ENCODE measurements around the gene SRCIN1.
"Not testable (repeated sequence)": the region's sequence is repeated elsewhere in the genome, so short reads cannot be mapped to it uniquely, and the experiment has no call there.

Gene SRCIN1

GRCh38 chr17:38605841-38606645, at the start of gene SRCIN1:
Gene SRCIN1, minus strand, starts transcription at chr17:38605952. Its CDS starts 247 bp downstream, at chr17:38605705.
- DNase-seq (ENCODE audit: low read depth in 1 of 2, low spot score in 1 of 2): peak in 1 of 2 donors; percentile 22

GRCh38 chr17:38654411-38655398, 49.0 kb upstream of the SRCIN1 start:
- DNase-seq (ENCODE audit: low read depth in 1 of 2, low spot score in 1 of 2): no peak

- no peak for DNase-seq (ENCODE audit: low read depth in 1 of 2, low spot score in 1 of 2)
These were observed 47.9 kb upstream of the SRCIN1 start for GRCh38 chr17:38653679-38654078.

- DNase-seq (ENCODE audit: low read depth in 1 of 2, low spot score in 1 of 2): no peak
These were observed 47.5 kb upstream of the SRCIN1 start for GRCh38 chr17:38653230-38653629.

GRCh38 chr17:38650653-38651173, 45.0 kb upstream of the SRCIN1 start:
- DNase-seq (ENCODE audit: low read depth in 1 of 2, low spot score in 1 of 2): not testable (repeated sequence)

GRCh38 chr17:38637951-38638350, 32.2 kb upstream of the SRCIN1 start:
- DNase-seq (ENCODE audit: low read depth in 1 of 2, low spot score in 1 of 2): no peak

GRCh38 chr17:38636054-38636453, 30.3 kb upstream of the SRCIN1 start:
- DNase-seq (ENCODE audit: low read depth in 1 of 2, low spot score in 1 of 2): no peak

GRCh38 chr17:38632334-38632733, 26.6 kb upstream of the SRCIN1 start:
- no peak for DNase-seq (ENCODE audit: low read depth in 1 of 2, low spot score in 1 of 2)

GRCh38 chr17:38628441-38628840, 22.7 kb upstream of the SRCIN1 start:
- DNase-seq (ENCODE audit: low read depth in 1 of 2, low spot score in 1 of 2): no peak

GRCh38 chr17:38627957-38628356, 22.2 kb upstream of the SRCIN1 start:
- DNase-seq (ENCODE audit: low read depth in 1 of 2, low spot score in 1 of 2): no peak

GRCh38 chr17:38626606-38627226, 21.0 kb upstream of the SRCIN1 start:
- not testable (repeated sequence) for DNase-seq (ENCODE audit: low read depth in 1 of 2, low spot score in 1 of 2)

- DNase-seq (ENCODE audit: low read depth in 1 of 2, low spot score in 1 of 2): no peak
These were observed 19.7 kb upstream of the SRCIN1 start for GRCh38 chr17:38625482-38625881.

- DNase-seq (ENCODE audit: low read depth in 1 of 2, low spot score in 1 of 2): not testable (repeated sequence)
These were observed 19.1 kb upstream of the SRCIN1 start for GRCh38 chr17:38624782-38625355.

GRCh38 chr17:38621538-38621937, 15.8 kb upstream of the SRCIN1 start:
- no peak for DNase-seq (ENCODE audit: low read depth in 1 of 2, low spot score in 1 of 2)

GRCh38 chr17:38620551-38621277, 15.0 kb upstream of the SRCIN1 start:
- DNase-seq (ENCODE audit: low read depth in 1 of 2, low spot score in 1 of 2): no peak

- DNase-seq (ENCODE audit: low read depth in 1 of 2, low spot score in 1 of 2): no peak
These were observed 14.3 kb upstream of the SRCIN1 start for GRCh38 chr17:38619937-38620550.

GRCh38 chr17:38619451-38619795, 13.7 kb upstream of the SRCIN1 start:
- no peak for DNase-seq (ENCODE audit: low read depth in 1 of 2, low spot score in 1 of 2)

GRCh38 chr17:38617967-38618760, 12.4 kb upstream of the SRCIN1 start:
- DNase-seq (ENCODE audit: low read depth in 1 of 2, low spot score in 1 of 2): no peak

Data from activated T-helper 1 cell treated with anti-CD3 and anti-CD28 coated beads, Interleukin-2, amount 50 U/mL, for 16 hours (primary cell).